ENCODE results near the gene SASH1.

DNA sequence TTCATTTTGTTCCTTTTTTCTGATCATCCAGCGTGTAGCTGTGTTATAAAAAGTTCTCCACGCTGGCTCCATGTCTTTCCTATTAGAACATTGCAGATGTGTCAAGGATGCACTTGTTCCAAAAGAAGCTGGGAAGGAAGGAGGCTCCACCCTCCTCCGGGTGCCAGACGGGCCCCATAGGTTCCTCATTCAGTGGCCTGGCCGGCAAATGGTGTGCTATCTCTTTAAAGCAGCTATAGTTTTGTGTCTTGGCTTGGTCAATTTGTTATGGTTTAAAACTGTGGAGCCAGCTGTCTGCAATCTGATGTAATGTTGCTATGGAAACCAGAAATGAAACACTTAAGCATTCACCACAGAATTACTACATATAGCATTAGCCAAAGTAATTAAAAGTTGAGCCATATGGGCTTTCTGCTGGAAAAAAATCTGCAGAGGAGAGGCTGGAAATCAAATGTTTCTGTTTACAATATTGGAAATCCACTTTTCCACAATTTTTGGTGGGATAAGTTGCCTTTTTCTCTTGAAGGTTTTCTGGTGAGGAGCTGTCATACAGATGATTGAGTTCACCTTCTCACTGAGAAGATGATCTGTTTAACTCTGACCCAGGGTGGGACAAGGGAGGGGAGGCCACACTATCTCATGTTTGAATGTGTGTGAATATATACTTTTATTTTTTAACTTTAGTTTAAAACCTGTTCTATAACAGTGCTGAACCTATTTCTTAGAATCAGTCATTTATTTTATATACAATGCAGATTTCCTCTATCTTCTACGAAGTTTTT lies 167.4 kb downstream of the SASH1 start:
- no peak for TF ChIP-seq RAD21 (IDR thresholded peaks at IDR 0.05; ENCODE audit: low read depth)
- no peak for TF ChIP-seq ZFX (IDR thresholded peaks at IDR 0.05)
- no peak for TF ChIP-seq ZNF274 (IDR thresholded peaks at IDR 0.05; ENCODE audit: low read depth, low read length)
- no peak for TF ChIP-seq CEBPB (IDR thresholded peaks at IDR 0.05; ENCODE audit: low read depth)
- TF ChIP-seq ELF1 (IDR thresholded peaks at IDR 0.05; ENCODE audit: borderline replicate concordance, low read depth) = no peak
- TF ChIP-seq CTCF (IDR thresholded peaks at IDR 0.05 in 2 of 3, conservative IDR thresholded peaks at IDR 0.05 in 1 of 3; ENCODE audit: borderline replicate concordance in 1 of 3, insufficient read depth in 1 of 3, low read depth in 2 of 3, low read length in 2 of 3) = no peak
- TF ChIP-seq, protein P1, sequence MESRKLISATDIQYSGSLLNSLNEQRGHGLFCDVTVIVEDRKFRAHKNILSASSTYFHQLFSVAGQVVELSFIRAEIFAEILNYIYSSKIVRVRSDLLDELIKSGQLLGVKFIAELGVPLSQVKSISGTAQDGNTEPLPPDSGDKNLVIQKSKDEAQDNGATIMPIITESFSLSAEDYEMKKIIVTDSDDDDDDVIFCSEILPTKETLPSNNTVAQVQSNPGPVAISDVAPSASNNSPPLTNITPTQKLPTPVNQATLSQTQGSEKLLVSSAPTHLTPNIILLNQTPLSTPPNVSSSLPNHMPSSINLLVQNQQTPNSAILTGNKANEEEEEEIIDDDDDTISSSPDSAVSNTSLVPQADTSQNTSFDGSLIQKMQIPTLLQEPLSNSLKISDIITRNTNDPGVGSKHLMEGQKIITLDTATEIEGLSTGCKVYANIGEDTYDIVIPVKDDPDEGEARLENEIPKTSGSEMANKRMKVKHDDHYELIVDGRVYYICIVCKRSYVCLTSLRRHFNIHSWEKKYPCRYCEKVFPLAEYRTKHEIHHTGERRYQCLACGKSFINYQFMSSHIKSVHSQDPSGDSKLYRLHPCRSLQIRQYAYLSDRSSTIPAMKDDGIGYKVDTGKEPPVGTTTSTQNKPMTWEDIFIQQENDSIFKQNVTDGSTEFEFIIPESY (IDR thresholded peaks at IDR 0.05; ENCODE audit: extremely low read depth, insufficient replicate concordance, low read length) = no peak
- no peak for TF ChIP-seq POLR2AphosphoS5 (IDR thresholded peaks at IDR 0.05; ENCODE audit: low read depth, low read length)
- no peak for TF ChIP-seq CBX3 (IDR thresholded peaks at IDR 0.05; ENCODE audit: low read depth)
- TF ChIP-seq YY1 (IDR thresholded peaks at IDR 0.05; ENCODE audit: extremely low read depth, insufficient replicate concordance, low read depth, low read length) = no peak
- TF ChIP-seq EGR1 (IDR thresholded peaks at IDR 0.05; ENCODE audit: low read depth) = no peak
- TF ChIP-seq REST (IDR thresholded peaks at IDR 0.05; ENCODE audit: low read depth) = no peak
